COR-L47 (cell line): ENCODE results near the gene SLC6A7.

ENCODE experiments used
- DNase-seq: peaks from one replicate; lab custom pipeline; 2025; lab: John Stamatoyannopoulos, UW

The SLC6A7 gene

GRCh38 chr5:150172556-150172955 is 17.3 kb upstream of the SLC6A7 start:
- DNase-seq = no peak

GRCh38 chr5:150173161-150173560 is 16.7 kb upstream of the SLC6A7 start:
- no peak for DNase-seq

GRCh38 chr5:150174285-150174684 is 15.6 kb upstream of the SLC6A7 start:
- no peak for DNase-seq

- DNase-seq = no peak
These were observed 14.8 kb upstream of the SLC6A7 start for GRCh38 chr5:150175076-150175475.

GRCh38 chr5:150175536-150175935 is 14.3 kb upstream of the SLC6A7 start:
- no peak for DNase-seq

- DNase-seq = no peak
These were observed 13.0 kb upstream of the SLC6A7 start for GRCh38 chr5:150176745-150177477.

GRCh38 chr5:150177721-150178120 is 12.1 kb upstream of the SLC6A7 start:
- no peak for DNase-seq

- no peak for DNase-seq
These were observed 11.6 kb upstream of the SLC6A7 start for GRCh38 chr5:150178262-150178661.

- DNase-seq = no peak
These were observed 10.7 kb upstream of the SLC6A7 start for GRCh38 chr5:150179019-150179620.

GRCh38 chr5:150180241-150181026 is 9.4 kb upstream of the SLC6A7 start:
- no peak for DNase-seq

GRCh38 chr5:150181027-150181426 is 8.8 kb upstream of the SLC6A7 start:
- no peak for DNase-seq

GRCh38 chr5:150181766-150182545 is 7.9 kb upstream of the SLC6A7 start:
- DNase-seq = no peak

GRCh38 chr5:150182774-150183173 is 7.1 kb upstream of the SLC6A7 start:
- no peak for DNase-seq

GRCh38 chr5:150183436-150183835 is 6.4 kb upstream of the SLC6A7 start:
- no peak for DNase-seq

- DNase-seq = no peak
These were observed 5.9 kb upstream of the SLC6A7 start for GRCh38 chr5:150184006-150184405.

- DNase-seq = no peak
These were observed 4.6 kb upstream of the SLC6A7 start for GRCh38 chr5:150184990-150185912.

GRCh38 chr5:150186137-150186536 is 3.7 kb upstream of the SLC6A7 start:
- DNase-seq = no peak

- DNase-seq = no peak
These were observed 3.0 kb upstream of the SLC6A7 start for GRCh38 chr5:150186897-150187296.

- DNase-seq = no peak
These were observed 1.6 kb upstream of the SLC6A7 start for GRCh38 chr5:150188146-150188842.

- no peak for DNase-seq
These were observed 536 bp upstream of the SLC6A7 start for GRCh38 chr5:150189326-150189725.
